Stimulated activated CD4-positive, alpha-beta T cell treated with anti-CD3 and anti-CD28 coated beads, Interleukin-4, amount 100 ng/mL, for 4 hours (primary cell): Measurements from ENCODE around the gene MATN3.
"Not testable (repeated sequence)": the region's sequence is repeated elsewhere in the genome, so short reads cannot be mapped to it uniquely, and the experiment has no call there.

Experiments used
- DNase-seq, 2 experiments: peaks; one replicate each; pipeline ENCODE4 v3.0.0-alpha.2; 2020

Gene MATN3, protein sequence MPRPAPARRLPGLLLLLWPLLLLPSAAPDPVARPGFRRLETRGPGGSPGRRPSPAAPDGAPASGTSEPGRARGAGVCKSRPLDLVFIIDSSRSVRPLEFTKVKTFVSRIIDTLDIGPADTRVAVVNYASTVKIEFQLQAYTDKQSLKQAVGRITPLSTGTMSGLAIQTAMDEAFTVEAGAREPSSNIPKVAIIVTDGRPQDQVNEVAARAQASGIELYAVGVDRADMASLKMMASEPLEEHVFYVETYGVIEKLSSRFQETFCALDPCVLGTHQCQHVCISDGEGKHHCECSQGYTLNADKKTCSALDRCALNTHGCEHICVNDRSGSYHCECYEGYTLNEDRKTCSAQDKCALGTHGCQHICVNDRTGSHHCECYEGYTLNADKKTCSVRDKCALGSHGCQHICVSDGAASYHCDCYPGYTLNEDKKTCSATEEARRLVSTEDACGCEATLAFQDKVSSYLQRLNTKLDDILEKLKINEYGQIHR

DNA sequence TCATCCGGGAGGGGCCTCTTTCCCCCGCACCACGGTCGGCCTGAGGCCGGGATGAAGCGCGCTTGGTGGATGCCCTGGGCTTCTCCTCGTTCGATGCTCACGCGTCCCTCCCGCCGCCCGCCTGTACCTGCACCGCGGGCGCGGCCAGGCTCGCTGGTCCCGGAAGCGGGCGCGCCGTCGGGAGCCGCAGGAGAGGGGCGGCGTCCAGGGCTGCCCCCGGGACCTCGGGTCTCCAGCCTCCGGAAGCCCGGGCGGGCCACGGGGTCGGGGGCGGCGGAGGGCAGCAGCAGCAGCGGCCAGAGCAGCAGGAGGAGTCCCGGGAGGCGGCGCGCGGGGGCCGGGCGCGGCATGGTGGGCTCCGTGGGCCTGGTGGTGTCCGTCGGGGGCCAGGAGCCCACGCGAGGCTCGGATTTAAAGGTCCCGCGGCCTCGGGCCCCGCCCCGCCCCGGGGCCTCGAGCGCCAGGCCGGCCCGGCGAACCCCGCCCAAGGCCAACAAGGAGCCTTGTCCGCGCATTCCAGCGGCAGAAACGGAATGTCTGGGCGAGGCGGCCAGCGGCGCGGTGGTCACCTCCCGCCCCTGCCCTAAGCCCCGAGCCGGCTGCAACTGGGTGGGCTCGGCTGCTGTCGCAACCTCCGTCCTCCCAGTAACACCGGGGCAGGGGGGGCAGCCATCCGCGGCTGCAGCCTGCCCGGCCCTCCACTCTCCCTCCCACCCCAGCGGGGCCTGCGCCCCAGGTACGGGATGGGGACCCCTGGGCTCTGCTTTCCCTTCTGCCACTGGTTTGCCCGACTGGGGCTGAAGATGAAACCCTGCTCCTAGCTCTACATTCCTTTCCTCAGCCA lies at the start of gene MATN3:
Gene MATN3 (minus strand): TSS at position 387 of the 844 bp plus-strand sequence. CDS start 37 bp downstream, at position 350.
- DNase-seq: peak in 1 of 2 experiments; percentile 5

- no peak for DNase-seq
Measured at GRCh38 chr2:20061940-20062339, 49.5 kb upstream of the MATN3 start.

DNA sequence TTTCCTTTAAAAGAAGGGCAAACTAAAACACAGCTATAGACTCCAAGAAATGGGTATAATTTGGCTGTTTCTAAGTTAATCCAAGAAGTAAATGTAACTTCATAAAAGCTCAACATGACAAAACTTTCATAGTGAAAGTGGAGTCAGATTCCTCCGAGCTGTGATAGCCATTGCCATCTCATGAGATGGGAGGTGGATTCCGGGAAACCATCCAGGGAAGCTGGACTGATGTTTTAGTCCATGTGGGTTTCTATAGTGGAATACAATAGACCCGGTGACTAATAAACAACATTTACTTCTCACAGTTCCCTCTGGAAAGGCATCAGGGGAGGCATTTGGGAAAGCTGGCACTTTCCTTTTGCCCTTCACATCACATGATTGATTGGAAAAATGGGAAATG lies 49.0 kb upstream of the MATN3 start:
- DNase-seq: no peak

GRCh38 chr2:20060106-20060505 lies 47.6 kb upstream of the MATN3 start:
- DNase-seq: no peak

DNA sequence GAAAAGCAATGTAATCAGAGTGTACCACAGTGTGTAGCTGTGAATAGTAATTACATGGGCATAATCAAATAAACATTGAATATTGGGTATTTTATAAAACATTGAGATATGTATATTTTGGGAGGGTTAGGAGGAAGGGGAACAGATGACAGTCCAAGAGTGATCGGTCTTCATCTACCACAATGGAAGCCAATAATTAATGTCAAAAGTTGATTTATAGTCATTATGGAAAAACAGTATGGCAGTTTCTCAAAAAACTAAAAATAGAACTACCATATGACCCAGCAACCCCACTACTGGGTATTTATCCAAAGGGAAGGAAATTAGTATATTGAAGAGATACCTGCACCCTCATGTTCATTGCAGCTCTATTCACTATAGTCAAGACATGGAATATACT lies 44.8 kb upstream of the MATN3 start:
- no peak for DNase-seq

GRCh38 chr2:20054931-20055330 lies 42.5 kb upstream of the MATN3 start:
- DNase-seq: no peak

DNA sequence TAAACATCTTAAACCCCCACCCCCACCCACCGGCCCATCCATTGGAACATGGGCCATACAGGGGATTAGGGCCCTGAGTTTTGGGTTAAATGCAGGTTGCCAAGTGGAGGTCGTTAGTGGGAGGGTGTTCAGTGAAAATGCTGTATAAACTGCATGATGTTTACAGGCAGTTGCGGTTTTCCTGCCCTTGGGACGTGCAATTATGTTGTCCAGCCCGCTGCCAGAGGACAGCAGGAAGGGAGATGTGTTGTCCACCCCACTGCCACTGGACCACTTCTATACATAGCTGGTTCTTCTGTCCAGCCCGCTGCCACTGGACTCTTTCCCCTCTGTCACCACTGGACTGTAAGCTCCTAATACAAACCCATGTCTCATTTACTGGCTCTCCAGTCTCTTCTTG lies 41.7 kb upstream of the MATN3 start:
- no peak for DNase-seq

DNA sequence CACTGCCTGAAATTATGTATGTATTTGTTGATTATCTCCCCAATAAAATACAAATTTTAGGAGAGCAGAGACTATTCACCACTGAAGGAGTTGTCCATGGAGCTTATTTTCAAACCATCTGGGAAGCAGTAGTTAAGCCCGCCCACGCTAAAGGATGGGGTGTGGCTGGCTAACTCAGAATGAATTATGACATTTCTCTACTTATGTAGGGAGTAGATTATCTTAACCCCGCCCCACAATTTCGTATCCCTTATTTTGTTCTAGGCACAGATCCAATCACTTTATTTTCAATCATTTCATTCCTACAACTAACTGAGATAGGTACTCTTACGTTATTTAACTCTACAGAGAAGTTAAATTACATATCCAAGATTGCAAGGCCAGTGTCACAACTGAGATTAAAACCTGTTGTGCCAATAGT lies 40.4 kb upstream of the MATN3 start:
- DNase-seq: no peak

DNA sequence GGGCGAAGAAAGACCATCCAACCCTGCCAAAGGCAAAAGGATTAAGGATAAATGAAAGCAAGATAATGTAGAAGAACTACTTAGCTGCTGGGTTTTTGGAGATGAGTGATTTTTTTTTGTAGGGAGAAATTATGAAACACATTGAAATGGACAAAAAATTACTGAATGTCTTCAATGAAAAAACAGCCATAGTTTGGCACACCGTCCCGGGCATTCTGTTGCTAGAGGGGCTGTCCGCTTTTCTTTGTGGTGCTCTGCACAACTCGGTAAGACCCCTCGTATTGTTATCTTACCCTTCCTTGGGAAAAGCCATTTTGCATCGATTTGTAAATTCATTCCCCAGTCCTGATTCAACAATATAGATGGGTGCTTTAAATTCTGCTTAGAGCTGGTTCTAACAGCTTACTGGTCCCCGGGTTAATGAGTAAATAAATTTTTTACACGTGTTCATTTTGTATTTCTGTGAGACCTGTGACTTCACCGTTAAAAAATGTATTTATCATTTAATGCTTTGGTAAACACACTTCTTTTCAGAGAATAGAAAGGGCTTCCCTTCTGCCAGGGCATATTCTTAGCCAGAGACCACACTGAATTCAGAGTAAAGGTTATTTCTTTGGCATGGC lies 39.9 kb upstream of the MATN3 start:
- DNase-seq: no peak

GRCh38 chr2:20051532-20052228 lies 39.2 kb upstream of the MATN3 start, which contains the start of gene LAPTM4A:
Gene LAPTM4A (minus strand): TSS chr2:20051628. CDS start chr2:20051520, 108 bp downstream.
- peak; percentile 95 to 99 for DNase-seq

DNA sequence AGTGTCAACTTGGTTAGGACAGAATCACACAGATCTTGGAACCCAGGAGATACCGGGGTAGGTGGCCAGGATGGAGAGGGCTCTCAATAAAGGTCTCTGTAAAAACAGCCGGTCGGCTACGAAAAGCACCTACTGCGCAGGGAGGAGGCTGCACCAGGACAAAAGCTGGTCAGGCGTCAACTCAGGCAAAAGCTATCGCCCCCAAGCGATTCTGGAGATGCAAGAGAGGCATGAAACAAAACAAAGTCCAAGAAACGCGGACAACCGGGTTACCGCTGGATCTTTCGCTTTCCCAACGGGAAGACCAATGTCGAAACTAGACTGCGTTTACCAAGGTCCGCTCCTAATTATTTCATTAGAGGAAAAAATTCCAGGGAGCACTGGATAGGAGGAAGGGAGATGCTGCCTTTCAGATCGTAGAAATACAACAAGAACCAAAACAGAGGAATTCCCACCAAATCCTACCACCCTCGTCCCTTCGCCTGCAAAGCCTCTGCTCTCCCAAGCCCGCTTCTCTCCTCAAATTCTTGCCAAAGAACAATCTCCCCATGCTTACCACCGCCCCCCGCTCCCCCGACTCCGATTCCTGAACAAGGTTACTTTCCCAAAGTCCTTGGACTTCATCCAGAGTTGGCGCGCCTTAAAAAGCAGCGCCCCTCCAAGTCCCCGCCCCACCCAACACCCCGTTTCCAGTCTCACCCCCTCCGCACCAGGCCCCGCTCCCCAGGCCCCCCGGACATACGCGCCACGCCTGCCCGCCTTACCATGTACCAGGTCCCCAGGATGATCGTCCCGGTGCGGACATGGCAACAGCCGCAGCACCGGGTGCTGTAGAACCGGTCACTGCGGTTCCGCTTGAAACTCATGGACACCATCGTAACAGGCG lies 38.4 kb upstream of the MATN3 start:
- DNase-seq: peak; percentile 3 to 9

GRCh38 chr2:20050104-20050645 lies 37.7 kb upstream of the MATN3 start:
- DNase-seq: no peak

DNA sequence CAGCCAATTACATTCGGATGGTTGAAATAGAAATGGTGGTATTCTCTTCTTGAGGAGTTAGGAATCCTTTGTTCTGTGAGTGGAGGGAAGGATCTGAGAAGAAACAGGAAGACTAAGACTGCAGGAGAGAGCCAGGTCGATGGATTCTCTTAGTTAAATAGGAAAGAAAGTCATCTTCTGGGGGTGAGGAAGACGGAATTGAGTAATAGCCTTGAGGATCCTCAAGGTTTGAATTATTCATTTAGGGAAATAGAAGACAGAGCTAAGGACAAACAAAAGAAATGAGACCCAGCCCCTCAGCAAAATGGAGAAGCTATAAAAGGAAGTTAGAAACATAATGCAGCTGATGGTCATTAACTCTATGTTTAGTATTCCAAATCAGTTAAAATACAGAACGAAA lies 37.2 kb upstream of the MATN3 start:
- no peak for DNase-seq

DNA sequence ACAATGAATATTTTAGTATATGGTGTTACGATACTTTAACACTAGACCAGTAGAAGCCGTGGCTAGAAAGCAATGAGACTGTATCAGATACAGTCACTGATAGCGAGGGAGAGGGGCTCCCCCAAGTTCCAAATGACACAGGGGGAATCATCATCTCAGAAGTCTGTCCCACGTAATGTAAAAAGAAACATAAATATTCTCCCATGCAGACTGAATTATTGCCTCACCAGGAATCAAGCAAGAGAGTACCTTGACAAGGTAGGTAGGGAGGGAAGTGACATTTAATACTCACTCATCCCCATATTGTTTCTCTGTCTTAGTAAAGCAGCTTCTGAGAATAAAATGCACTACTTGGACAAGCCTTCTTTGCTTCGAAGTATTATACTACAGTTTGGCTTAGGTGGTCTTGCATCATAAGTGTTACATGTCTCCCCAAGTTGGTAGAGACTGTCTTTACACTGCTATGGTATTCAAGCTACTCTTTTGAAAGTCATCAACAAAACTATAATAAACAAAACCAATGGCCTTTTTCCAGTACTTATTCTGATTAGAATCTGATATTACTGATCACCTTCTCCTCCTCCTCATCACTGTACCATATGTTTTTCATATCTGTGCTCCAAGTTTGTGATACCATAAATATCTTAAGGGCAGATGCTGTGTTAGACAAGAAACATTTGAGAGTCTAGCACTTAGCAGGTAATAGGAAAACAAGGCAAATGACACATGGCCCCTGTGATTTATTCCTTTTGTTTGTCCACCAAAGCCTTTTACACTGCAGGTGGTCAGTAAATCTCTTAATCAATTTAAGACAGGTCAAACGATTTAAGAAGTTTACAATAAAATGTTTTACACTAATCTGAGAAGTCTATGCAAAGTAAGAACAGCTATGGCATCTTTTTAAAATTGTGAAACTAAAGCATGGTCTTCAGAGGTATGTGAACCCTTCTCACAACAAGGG lies 36.3 kb upstream of the MATN3 start:
- no peak for DNase-seq

DNA sequence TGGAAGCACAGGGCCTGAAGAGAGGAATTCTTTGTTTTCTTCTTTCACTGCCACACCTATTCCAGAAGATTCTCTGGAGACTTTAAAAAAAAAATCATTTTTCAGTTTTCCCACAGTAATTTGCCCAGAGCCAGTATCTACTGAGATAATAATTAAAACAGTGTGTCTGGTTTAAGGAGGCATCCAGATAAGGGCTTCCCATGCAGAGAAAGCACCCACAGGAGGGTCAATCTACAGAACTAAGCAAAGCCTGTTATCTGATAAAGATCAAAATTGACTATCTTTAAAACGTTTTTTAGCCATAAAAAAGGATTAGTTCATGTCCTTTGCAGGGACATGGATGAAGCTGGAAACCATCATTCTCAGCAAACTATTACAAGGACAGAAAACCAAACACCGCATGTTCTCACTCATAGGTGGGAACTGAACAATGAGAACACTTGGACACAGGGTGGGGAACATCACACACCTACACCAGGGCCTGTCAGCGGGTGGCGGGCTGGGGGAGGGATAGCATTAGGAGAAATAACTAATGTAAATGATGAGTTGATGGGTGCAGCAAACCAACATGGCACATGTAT lies 33.3 kb upstream of the MATN3 start:
- not testable (repeated sequence) for DNase-seq

DNA sequence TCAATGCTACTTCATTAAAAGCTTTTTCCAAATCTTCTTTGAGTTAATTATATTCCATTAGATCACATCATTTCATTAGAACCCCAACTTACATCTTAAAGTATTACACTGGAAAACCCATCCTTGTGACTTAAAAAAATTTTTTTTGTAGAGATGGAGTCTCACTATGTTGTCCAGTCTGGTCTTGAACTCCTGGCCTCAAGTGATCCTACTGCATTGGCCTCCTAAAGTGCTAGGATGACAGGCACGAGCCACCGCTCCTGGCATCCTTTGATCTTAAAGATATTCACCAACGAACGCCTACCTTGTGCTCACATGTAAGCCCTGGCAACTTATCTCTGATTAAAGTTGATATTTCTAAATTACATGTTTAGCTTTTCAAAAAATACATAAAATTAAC lies 32.3 kb upstream of the MATN3 start:
- no peak for DNase-seq

GRCh38 chr2:20042531-20042930 lies 30.1 kb upstream of the MATN3 start:
- DNase-seq: no peak

GRCh38 chr2:20040489-20041172 lies 28.2 kb upstream of the MATN3 start:
- no peak for DNase-seq

GRCh38 chr2:20037660-20038059 lies 25.2 kb upstream of the MATN3 start:
- DNase-seq: no peak
